Kidney (tissue), 14 donors: Measurements from ENCODE around the gene TMEFF1. TPM values are rescaled to one million over a fixed set of nuclear protein-coding genes. Genes with fewer than 3 reads are reported as not detected.
A peak's percentile ranks its signal among the peaks of the same experiment; 100 is the strongest.

ENCODE experiments used
- DNase-seq, 5 donors: peaks; one replicate each; pipeline ENCODE4 v3.0.0-alpha.2; 2013 to 2020
- FAIRE-seq: peaks from 2 replicates; lab custom pipeline; 2012; peaks lifted over from hg19 to GRCh38; lab: Jason Lieb, UNC
- H3K27ac ChIP-seq, 2 donors: one replicate each; pipeline ENCODE4 v1.7.0; 2013; ENCODE audit warnings: low read depth in 2 of 2, low read length in 2 of 2, inconsistent platforms in 1 of 2
- H3K27me3 ChIP-seq: one replicate; pipeline ENCODE4 v1.7.1; 2013; ENCODE audit warnings: low read length, inconsistent platforms; ENCODE audit not compliant: control insufficient read depth, insufficient read depth
- H3K36me3 ChIP-seq, 3 donors: one replicate each; pipeline versions ENCODE4 v1.7.0 to v1.7.1; 2013; ENCODE audit warnings: low read length in 3 of 3, control low read depth in 1 of 3, inconsistent platforms in 1 of 3; ENCODE audit not compliant: insufficient read depth in 3 of 3, control insufficient read depth in 2 of 3
- H3K4me1 ChIP-seq, 3 donors: one replicate each; pipeline versions ENCODE4 v1.7.0 to v1.7.1; 2013; ENCODE audit warnings: low read length in 3 of 3, inconsistent platforms in 1 of 3, low read depth in 1 of 3; ENCODE audit not compliant: control insufficient read depth in 2 of 3, insufficient read depth in 2 of 3
- H3K4me3 ChIP-seq, 3 donors: one replicate each; pipeline versions ENCODE4 v1.7.0 to v1.8.1; 2013; ENCODE audit warnings: low read length in 3 of 3, control low read depth in 1 of 3, inconsistent platforms in 1 of 3
- H3K9ac ChIP-seq, 3 donors: one replicate each; pipeline versions ENCODE4 v1.7.0 to v1.7.1; 2013; ENCODE audit warnings: low read length in 3 of 3, control low read depth in 1 of 3, inconsistent platforms in 1 of 3
- H3K9me3 ChIP-seq, 3 donors: one replicate each; pipeline versions ENCODE4 v1.7.0 to v1.7.1; 2013; ENCODE audit warnings: low read length in 3 of 3, control low read depth in 1 of 3, inconsistent platforms in 1 of 3; ENCODE audit not compliant: control insufficient read depth in 2 of 3, insufficient read depth in 1 of 3
- intact Hi-C: fragments of 100-400 bp; cut with DNase I; formaldehyde crosslinking; loops from one replicate; pipeline ENCODE4 v1.11.1; 2022
- polyA plus RNA-seq: library from polyadenylated mRNA; stranded (reverse); fragments of 350-450 nt; fragmentation: Illumina TruSeq; extraction: RNeasy Lipid Tissue Mini Kit (QIAGEN cat#74804); gene quantifications from one replicate; pipeline ENCODE4 v1.2.3, GENCODE V29; 2014; ENCODE audit warnings: low read depth, low replicate concordance; ENCODE audit not compliant: insufficient read depth
- total RNA-seq: library from RNA; stranded (reverse); fragmentation: NEBNext Ultra II Directional; extraction: Animal tissue kit (Norgen Biotek cat#: 25700); gene quantifications from one replicate; pipeline ENCODE4 v1.2.1, GENCODE V29; 2021
- TF ChIP-seq, protein P1 (sequence below): IDR thresholded peaks from 3 replicates; pipeline ENCODE4 v1.5.1; 2012; ENCODE audit warnings: mild to moderate bottlenecking, moderate library complexity, borderline replicate concordance; ENCODE audit not compliant: insufficient read depth; ENCODE audit errors: extremely low read depth
- donor health status: control.
- donor health status: control.
- donor health status: control.
- donor health status: control.
- donor health status: control.
- donor health status: DM: yes; HTN: yes; CAD: no.
- donor health status: Normal renal cell carcinoma (clear cell type).

TMEFF1 gene
- total and polyA plus RNA-seq, 2 donors from 2014 or later = 0.66 TPM; not detected in 1

DNA sequence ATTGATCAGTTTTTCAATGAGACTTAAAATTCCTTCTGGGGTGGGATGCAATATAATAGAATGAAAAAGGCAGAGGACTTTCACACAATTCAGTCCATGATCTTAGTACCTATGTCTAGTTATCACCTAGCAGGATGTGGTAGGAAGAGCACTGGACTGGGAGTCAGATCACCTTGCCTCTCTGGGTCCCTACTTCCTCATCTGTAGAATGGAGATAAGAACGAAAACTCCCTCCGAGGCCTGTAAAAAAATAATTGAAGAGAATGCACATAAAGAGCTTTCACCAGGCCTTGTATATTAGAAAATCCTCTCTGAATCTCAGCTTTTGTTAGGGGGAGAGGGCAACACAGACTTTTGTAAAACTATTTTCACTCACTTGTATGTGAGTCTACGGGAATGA, 681 bp upstream of the TMEFF1 start:
- DNase-seq = no peak
- H3K9ac ChIP-seq = peak overlapping the region in 2 of 3 donors; percentile 19 to 45
- no peak overlapping the region for H3K27ac ChIP-seq
- no peaks in the 10 kb centered on the region for H3K4me1 ChIP-seq
- no peak for FAIRE-seq
- H3K36me3 ChIP-seq = no peaks in the 10 kb centered on the region
- H3K27me3 ChIP-seq = no peaks in the 10 kb centered on the region
- intact Hi-C loops = no loop called here
- H3K4me3 ChIP-seq = peak overlapping the region in 2 of 3 donors; percentile 41 to 73
- no peaks in the 10 kb centered on the region for H3K9me3 ChIP-seq
- TF ChIP-seq, protein P1, sequence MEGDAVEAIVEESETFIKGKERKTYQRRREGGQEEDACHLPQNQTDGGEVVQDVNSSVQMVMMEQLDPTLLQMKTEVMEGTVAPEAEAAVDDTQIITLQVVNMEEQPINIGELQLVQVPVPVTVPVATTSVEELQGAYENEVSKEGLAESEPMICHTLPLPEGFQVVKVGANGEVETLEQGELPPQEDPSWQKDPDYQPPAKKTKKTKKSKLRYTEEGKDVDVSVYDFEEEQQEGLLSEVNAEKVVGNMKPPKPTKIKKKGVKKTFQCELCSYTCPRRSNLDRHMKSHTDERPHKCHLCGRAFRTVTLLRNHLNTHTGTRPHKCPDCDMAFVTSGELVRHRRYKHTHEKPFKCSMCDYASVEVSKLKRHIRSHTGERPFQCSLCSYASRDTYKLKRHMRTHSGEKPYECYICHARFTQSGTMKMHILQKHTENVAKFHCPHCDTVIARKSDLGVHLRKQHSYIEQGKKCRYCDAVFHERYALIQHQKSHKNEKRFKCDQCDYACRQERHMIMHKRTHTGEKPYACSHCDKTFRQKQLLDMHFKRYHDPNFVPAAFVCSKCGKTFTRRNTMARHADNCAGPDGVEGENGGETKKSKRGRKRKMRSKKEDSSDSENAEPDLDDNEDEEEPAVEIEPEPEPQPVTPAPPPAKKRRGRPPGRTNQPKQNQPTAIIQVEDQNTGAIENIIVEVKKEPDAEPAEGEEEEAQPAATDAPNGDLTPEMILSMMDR = no peak

DNA sequence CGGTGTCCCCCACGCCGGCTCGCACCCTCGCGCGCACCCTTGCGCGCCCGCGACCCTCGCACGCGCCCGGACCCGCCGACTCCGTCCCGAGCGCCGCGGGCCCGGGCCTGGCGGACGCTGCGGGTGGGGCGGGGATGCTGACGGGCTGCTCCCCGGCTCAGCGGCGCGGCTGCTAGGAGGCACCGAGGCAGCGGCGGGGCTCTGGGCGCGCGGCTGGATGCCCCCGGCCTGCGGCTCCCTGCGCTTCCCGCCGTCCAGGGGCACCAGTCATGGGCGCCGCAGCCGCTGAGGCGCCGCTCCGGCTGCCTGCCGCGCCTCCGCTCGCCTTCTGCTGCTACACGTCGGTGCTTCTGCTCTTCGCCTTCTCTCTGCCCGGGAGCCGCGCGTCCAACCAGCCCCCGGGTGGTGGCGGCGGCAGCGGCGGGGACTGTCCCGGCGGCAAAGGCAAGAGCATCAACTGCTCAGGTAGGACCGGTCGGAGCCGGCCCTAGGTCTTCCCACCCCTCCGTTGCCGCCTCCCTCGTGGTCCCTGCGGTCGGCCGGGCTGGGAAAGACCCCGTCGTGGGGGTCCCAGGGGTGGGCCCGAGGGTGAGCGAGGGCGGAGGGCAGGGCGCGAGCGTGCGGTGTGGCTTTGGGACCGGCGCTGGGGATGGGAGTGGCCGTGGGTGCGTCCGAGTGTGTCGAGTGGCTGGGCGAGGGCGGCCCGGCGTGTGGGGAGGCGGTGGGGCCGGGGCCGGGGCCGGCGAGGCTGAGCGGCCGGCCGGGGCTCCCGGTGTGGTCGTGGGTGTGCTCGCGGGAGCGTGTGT, 530 bp downstream of the TMEFF1 start:
- TF ChIP-seq, protein P1 = no peak
- H3K27me3 ChIP-seq = no peaks in the 10 kb centered on the region
- peak overlapping the region; percentile 34 to 58 (median 49) for H3K4me3 ChIP-seq
- intact Hi-C loops = no loop called here
- H3K9me3 ChIP-seq = no peaks in the 10 kb centered on the region
- H3K27ac ChIP-seq = no peak overlapping the region
- FAIRE-seq (no peak), DNase-seq (peak; percentile 66 to 85 (median 76))
- no peaks in the 10 kb centered on the region for H3K4me1 ChIP-seq
- H3K36me3 ChIP-seq = no peaks in the 10 kb centered on the region
- no peak overlapping the region for H3K9ac ChIP-seq

DNA sequence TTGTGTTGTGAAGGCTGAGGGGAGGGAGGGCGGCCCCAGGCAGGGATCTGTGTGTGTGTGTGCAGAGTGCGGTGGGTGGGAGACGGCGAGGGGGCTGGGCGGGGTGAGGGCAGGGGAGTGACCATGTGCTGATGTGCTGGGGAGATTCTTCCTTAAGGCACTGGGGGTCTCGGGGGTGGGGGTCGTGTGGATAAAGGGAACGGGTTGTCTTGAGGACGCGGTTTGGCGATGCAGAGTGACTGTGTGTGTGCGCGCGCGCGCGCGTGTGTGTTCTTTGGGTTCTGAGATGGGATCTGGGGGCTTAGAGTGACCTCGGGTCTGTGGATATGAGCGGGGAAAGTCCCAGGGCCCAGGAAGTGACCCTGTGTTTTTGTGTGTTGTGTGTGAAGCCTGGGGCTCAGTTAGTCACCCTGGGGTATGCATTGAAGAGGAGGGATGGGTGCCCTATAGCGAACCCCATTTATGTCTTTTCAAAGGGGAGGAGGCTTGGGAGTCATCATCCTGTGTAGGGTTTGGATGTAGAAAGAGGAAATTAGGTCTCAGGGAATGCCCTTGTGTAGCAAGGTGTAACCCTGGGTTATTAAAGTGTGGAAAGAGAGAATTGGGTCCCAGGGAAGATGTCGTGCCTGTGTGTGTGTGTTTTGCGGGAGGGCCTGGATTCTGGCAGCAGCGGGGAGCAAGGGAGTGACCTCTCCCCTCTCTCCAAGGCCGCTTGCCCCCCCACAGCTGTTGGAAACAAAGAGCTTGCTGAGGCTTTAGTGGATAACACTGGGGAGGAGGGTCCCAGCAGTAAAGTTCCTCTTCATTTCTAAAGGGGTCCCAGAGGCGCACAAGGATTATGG, 1.4 kb downstream of the TMEFF1 start:
- Histone ChIP-seq H3K27ac (no peak overlapping the region), H3K9me3 (no peaks in the 10 kb centered on the region), H3K36me3 (no peaks in the 10 kb centered on the region), H3K27me3 (no peaks in the 10 kb centered on the region), H3K4me1 (no peaks in the 10 kb centered on the region), H3K4me3 (peak overlapping the region in 2 of 3 donors; percentile 49 to 58), H3K9ac (peak overlapping the region in 1 of 3 donors; percentile 34)
- DNase-seq (peak in 4 of 5 donors; percentile 17 to 58 (median 44)), FAIRE-seq (no peak)
- TF ChIP-seq, protein P1 = no peak
- intact Hi-C loops = no loop called here
